CD4-positive, alpha-beta T cell treated with Interleukin-4 for 4 hours (primary cell): ENCODE data around the gene TMEM150B.

Source experiments
- DNase-seq: peaks from one replicate; pipeline ENCODE4 v3.0.0-alpha.2; 2020

Gene TMEM150B

GRCh38 chr19:55353803-55354697 is 28.9 kb upstream of the TMEM150B start:
- DNase-seq = peak; percentile 53

- no peak for DNase-seq
These were observed 28.2 kb upstream of the TMEM150B start for GRCh38 chr19:55353356-55353802.

GRCh38 chr19:55352549-55353145 is 27.5 kb upstream of the TMEM150B start:
- no peak for DNase-seq

- DNase-seq = peak; percentile 9
These were observed 26.9 kb upstream of the TMEM150B start for GRCh38 chr19:55352040-55352439.

GRCh38 chr19:55350620-55351315 is 25.6 kb upstream of the TMEM150B start:
- DNase-seq = no peak

- no peak for DNase-seq
These were observed 23.3 kb upstream of the TMEM150B start for GRCh38 chr19:55348317-55349034.

GRCh38 chr19:55347442-55348009 is 22.4 kb upstream of the TMEM150B start:
- DNase-seq = no peak

GRCh38 chr19:55346725-55347441 is 21.7 kb upstream of the TMEM150B start:
- DNase-seq = no peak

- no peak for DNase-seq
These were observed 20.9 kb upstream of the TMEM150B start for GRCh38 chr19:55345818-55346724.

- no peak for DNase-seq
These were observed 20.1 kb upstream of the TMEM150B start for GRCh38 chr19:55345101-55345817.

GRCh38 chr19:55344444-55344843 is 19.3 kb upstream of the TMEM150B start:
- no peak for DNase-seq

GRCh38 chr19:55341595-55342531 is 16.7 kb upstream of the TMEM150B start:
- DNase-seq = no peak

- DNase-seq = peak; percentile 40
These were observed 16.0 kb upstream of the TMEM150B start for GRCh38 chr19:55341171-55341588.

GRCh38 chr19:55340784-55341147 is 15.6 kb upstream of the TMEM150B start:
- DNase-seq = no peak

- no peak for DNase-seq
These were observed 15.0 kb upstream of the TMEM150B start for GRCh38 chr19:55339889-55340783.

GRCh38 chr19:55339105-55339888 is 14.2 kb upstream of the TMEM150B start, which contains the start of gene KMT5C:
Gene KMT5C, plus strand, starts transcription at chr19:55339876. Its CDS starts 2,061 bp downstream, at chr19:55341937.
- peak; percentile 100 for DNase-seq

- no peak for DNase-seq
These were observed 11.0 kb upstream of the TMEM150B start for GRCh38 chr19:55336101-55336500.
